H7 (cell line): ENCODE measurements around the gene B4GALNT2. TPM values are rescaled to one million over a fixed set of nuclear protein-coding genes. Genes with fewer than 3 reads are reported as not detected.
"Not testable (repeated sequence)": the region's sequence is repeated elsewhere in the genome, so short reads cannot be mapped to it uniquely, and the experiment has no call there.

ENCODE experiments used
- DNase-seq: peaks from one replicate; pipeline ENCODE4 v3.0.0; 2012
- H3K27me3 ChIP-seq: 2 replicates; pipeline ENCODE4 v1.6.0; 2011; ENCODE audit warnings: mild to moderate bottlenecking, low read length; ENCODE audit not compliant: control insufficient read depth, insufficient read depth
- H3K36me3 ChIP-seq: replicated peaks from 2 replicates; pipeline ENCODE4 v1.5.1; 2011; ENCODE audit warnings: low read length; ENCODE audit not compliant: control insufficient read depth, insufficient read depth
- H3K4me3 ChIP-seq: 2 replicates; pipeline ENCODE4 v1.5.1; 2011; ENCODE audit warnings: low read depth, mild to moderate bottlenecking, control low read depth, low read length, moderate library complexity; ENCODE audit not compliant: insufficient read depth
- total RNA-seq: library from RNA; depleted of rRNA; stranded (reverse); fragments of >200 nt; shearing (Covaris generic); gene quantifications from 2 replicates; pipeline ENCODE4 v1.2.3, GENCODE V29; 2014

Gene B4GALNT2
- total RNA-seq, 1 experiment from 2014 or later, result 0.03 TPM

- Histone ChIP-seq H3K36me3 (no peaks in the 10 kb centered on the region), H3K27me3 (no peaks in the 10 kb centered on the region), H3K4me3 (no peak overlapping the region)
- DNase-seq, result no peak
These were observed 48.5 kb downstream of the B4GALNT2 start for GRCh38 chr17:49180998-49181635.

- H3K4me3 ChIP-seq, result no peak overlapping the region
- no peak for DNase-seq
- H3K36me3 ChIP-seq, result no peaks in the 10 kb centered on the region
- no peaks in the 10 kb centered on the region for H3K27me3 ChIP-seq
These were observed 50.8 kb downstream of the B4GALNT2 start for GRCh38 chr17:49183341-49183740.

DNA sequence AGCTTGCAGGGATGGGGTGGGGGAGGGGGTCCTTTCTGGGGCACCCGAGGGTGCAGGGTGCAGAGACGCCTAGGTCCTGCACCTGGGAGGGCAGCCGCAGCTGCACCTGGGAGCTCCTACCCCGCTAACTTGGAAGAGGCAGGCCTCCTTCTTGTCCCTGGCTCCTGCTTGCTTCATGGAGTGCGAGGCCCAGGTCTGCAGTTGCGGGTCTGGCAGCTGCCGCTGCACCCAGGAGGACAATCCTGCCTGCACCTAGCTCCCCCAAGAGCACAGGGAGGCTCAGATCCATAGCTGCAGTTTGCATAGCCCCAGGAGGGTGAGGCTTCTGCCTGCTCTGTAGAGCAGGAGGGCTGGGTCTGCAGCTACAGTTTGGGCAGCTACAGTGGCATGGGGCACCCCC lies 51.2 kb downstream of the B4GALNT2 start:
- DNase-seq, result no peak
- Histone ChIP-seq H3K4me3 (no peak overlapping the region), H3K36me3 (no peaks in the 10 kb centered on the region), H3K27me3 (no peaks in the 10 kb centered on the region)

- not testable (repeated sequence) for H3K36me3 ChIP-seq, DNase-seq, H3K4me3 ChIP-seq, H3K27me3 ChIP-seq
These were observed 52.0 kb downstream of the B4GALNT2 start for GRCh38 chr17:49184522-49184921.

GRCh38 chr17:49185381-49185780 lies 52.8 kb downstream of the B4GALNT2 start:
- not testable (repeated sequence) for H3K36me3 ChIP-seq, DNase-seq

GRCh38 chr17:49187301-49187700 lies 54.7 kb downstream of the B4GALNT2 start:
- Histone ChIP-seq H3K4me3 (no peak overlapping the region), H3K36me3 (no peaks in the 10 kb centered on the region), H3K27me3 (no peaks in the 10 kb centered on the region)
- no peak for DNase-seq

More at GRCh38 chr17:49185381-49185780, 52.8 kb downstream of the B4GALNT2 start:
- H3K27me3 ChIP-seq, H3K4me3 ChIP-seq: not testable (repeated sequence)

GRCh38 chr17:49190932-49191331 lies 58.4 kb downstream of the B4GALNT2 start:
- no peak for DNase-seq
- Histone ChIP-seq H3K36me3 (no peaks in the 10 kb centered on the region), H3K4me3 (no peak overlapping the region), H3K27me3 (no peaks in the 10 kb centered on the region)

- peak overlapping the region; percentile 91 for H3K4me3 ChIP-seq
- no peaks in the 10 kb centered on the region for H3K27me3 ChIP-seq
- no peak for DNase-seq
- no peaks in the 10 kb centered on the region for H3K36me3 ChIP-seq
These were observed 58.9 kb downstream of the B4GALNT2 start for GRCh38 chr17:49191409-49191916.

GRCh38 chr17:49191917-49192741 lies 59.6 kb downstream of the B4GALNT2 start:
- DNase-seq, result peak; percentile 83
- no peaks in the 10 kb centered on the region for H3K27me3 ChIP-seq
- peak overlapping the region; percentile 91 for H3K4me3 ChIP-seq
- H3K36me3 ChIP-seq, result no peaks in the 10 kb centered on the region

DNA sequence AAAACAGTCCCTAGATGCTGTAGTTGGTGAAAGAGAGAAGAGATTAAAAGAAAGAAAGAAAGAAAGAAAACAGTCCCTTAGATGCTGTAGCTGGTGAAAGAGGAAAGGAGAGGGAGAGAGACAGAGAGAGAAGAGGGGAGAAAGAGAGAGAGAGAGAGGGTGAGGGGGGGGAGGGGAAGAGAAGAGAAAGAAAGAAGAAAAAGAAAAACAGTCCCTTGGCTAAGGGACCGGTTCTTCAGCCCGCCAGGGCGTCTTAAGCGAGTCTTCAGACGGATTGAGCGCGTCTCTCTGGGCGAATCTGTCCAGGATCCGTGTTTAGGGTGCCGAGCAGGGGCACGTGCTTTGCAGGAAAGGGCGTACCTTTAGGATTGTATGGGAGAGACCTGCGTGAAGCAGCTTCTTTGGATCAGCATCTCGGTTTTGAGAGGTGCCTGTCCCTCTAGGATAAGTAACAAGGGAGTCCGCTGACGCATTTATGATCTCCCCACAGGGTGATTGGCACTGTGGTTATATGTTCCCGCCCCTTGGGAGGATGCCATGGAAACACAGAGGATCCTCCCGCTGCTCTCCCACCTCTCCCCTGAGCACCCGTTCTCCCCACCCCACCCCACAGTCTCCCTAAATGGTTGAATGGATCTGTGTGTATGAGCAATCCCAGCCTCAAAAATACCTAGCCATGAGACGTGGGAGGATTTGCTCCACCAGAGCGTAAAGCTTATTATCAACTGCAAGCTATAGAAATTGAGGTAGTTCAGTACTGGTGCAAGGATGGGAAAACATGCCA lies 61.1 kb downstream of the B4GALNT2 start:
- DNase-seq, result peak; percentile 65

DNA sequence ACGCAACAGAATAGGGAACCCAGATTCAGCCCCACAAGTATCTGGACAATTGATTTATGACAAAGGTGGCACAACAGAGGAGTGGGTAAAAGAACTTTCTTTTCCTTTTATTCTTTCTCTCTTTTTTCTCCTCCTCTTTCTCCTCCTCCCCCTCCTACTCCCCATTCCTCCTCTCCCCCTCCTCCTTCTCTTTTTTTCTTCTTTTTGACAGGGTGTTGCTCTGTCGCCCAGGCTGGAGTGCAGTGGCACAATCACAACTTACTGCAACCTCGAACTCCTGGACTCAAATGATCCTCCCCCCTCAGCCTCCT lies 61.7 kb downstream of the B4GALNT2 start:
- Histone ChIP-seq H3K27me3 (no peaks in the 10 kb centered on the region), H3K4me3 (no peak overlapping the region), H3K36me3 (no peaks in the 10 kb centered on the region)
- DNase-seq, result no peak

More for the DNA sequence above, 61.1 kb downstream of the B4GALNT2 start:
- no peaks in the 10 kb centered on the region for H3K27me3 ChIP-seq
- H3K36me3 ChIP-seq, result no peaks in the 10 kb centered on the region
- H3K4me3 ChIP-seq, result peak overlapping the region; percentile 91

DNA sequence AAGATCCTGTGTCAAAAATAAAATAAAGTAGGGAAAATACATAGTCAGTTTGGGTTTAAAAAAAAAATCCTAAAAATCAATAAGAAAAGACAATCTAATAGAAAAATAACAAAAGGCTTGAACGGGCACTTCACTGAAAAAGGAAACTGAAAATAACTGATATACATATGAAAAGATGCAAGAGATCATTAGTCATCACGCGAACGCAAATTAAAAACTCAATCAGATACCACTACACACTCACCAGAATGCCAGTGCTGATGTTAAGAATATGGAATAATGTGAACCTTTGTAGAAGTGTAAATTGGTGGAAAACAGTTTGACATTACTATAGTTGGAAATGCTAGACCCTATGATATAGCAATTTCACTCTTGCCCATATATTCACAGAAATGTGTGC lies 63.2 kb downstream of the B4GALNT2 start:
- DNase-seq, result no peak
- no peaks in the 10 kb centered on the region for H3K36me3 ChIP-seq
- H3K27me3 ChIP-seq, result no peaks in the 10 kb centered on the region
- no peak overlapping the region for H3K4me3 ChIP-seq

DNA sequence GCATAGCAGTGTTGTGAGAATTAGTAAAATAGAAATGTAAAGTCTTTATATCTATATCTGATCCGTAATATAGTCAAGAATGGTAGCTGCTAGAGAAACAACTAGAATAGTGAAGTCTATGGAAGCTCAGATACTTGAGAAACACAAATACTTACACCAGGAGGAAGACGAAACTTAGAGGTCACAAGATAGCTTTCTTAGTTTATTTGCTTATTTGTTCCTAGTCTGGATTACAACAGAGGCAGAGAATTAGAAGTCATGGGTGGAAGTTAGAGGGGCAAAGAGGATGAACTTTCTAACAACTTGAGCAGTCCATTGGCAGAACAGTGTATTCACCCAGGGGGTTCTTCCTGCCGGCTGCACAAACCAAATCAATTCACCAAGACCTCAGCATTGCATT lies 64.0 kb downstream of the B4GALNT2 start:
- DNase-seq, result no peak
- no peaks in the 10 kb centered on the region for H3K36me3 ChIP-seq
- H3K4me3 ChIP-seq, result no peak overlapping the region
- H3K27me3 ChIP-seq, result no peaks in the 10 kb centered on the region

GRCh38 chr17:49197346-49197998 lies 64.9 kb downstream of the B4GALNT2 start:
- DNase-seq, result no peak
- H3K27me3 ChIP-seq, result no peaks in the 10 kb centered on the region
- H3K36me3 ChIP-seq, result no peaks in the 10 kb centered on the region

More at GRCh38 chr17:49197346-49197998, 64.9 kb downstream of the B4GALNT2 start:
- H3K4me3 ChIP-seq, result no peak overlapping the region
